NCI-H460 (cell line): ENCODE data around the gene KLHL12. TPM values are rescaled to one million over a fixed set of nuclear protein-coding genes. Genes with fewer than 3 reads are reported as not detected.
"Not testable (repeated sequence)": the region's sequence is repeated elsewhere in the genome, so short reads cannot be mapped to it uniquely, and the experiment has no call there.

Experiments used
- DNase-seq: peaks from one replicate; pipeline ENCODE4 v3.0.0-alpha.2; 2016; ENCODE audit warnings: low read depth; ENCODE audit errors: extremely low read depth
- total RNA-seq: library from RNA; depleted of rRNA; stranded (reverse); fragments of >200 nt; shearing (Covaris generic); gene quantifications from 2 replicates; pipeline ENCODE4 v1.2.3, GENCODE V29; 2014

The KLHL12 gene
- total RNA-seq, 1 experiment from 2014 or later, result 44.6 TPM

- DNase-seq, result no peak
Measured at GRCh38 chr1:202952099-202952498, 25.1 kb upstream of the KLHL12 start.

- no peak for DNase-seq
Measured at GRCh38 chr1:202951437-202951836, 24.4 kb upstream of the KLHL12 start.

- no peak for DNase-seq
Measured at GRCh38 chr1:202945483-202945882, 18.4 kb upstream of the KLHL12 start.

- DNase-seq, result no peak
Measured at GRCh38 chr1:202944438-202944921, 17.4 kb upstream of the KLHL12 start.

GRCh38 chr1:202942426-202942825, 15.4 kb upstream of the KLHL12 start:
- no peak for DNase-seq

- no peak for DNase-seq
Measured at GRCh38 chr1:202941372-202941771, 14.3 kb upstream of the KLHL12 start.

GRCh38 chr1:202940561-202940960, 13.5 kb upstream of the KLHL12 start:
- DNase-seq, result no peak

GRCh38 chr1:202938287-202938925, 11.4 kb upstream of the KLHL12 start:
- DNase-seq, result no peak

GRCh38 chr1:202936409-202936808, 9.4 kb upstream of the KLHL12 start:
- not testable (repeated sequence) for DNase-seq

GRCh38 chr1:202935844-202936243, 8.8 kb upstream of the KLHL12 start:
- no peak for DNase-seq

GRCh38 chr1:202934755-202935154, 7.7 kb upstream of the KLHL12 start:
- no peak for DNase-seq

GRCh38 chr1:202932476-202932875, 5.4 kb upstream of the KLHL12 start:
- DNase-seq, result no peak

- DNase-seq, result no peak
Measured at GRCh38 chr1:202923533-202923932, 3.5 kb downstream of the KLHL12 start.

- DNase-seq, result no peak
Measured at GRCh38 chr1:202919615-202920014, 7.4 kb downstream of the KLHL12 start.

- no peak for DNase-seq
Measured at GRCh38 chr1:202915146-202915545, 11.9 kb downstream of the KLHL12 start.

- not testable (repeated sequence) for DNase-seq
Measured at GRCh38 chr1:202912476-202912875, 14.6 kb downstream of the KLHL12 start.

- DNase-seq, result no peak
Measured at GRCh38 chr1:202909494-202909893, 17.5 kb downstream of the KLHL12 start.

- no peak for DNase-seq
Measured at GRCh38 chr1:202908998-202909397, 18.0 kb downstream of the KLHL12 start.

- no peak for DNase-seq
Measured at GRCh38 chr1:202905331-202905730, 21.7 kb downstream of the KLHL12 start.

GRCh38 chr1:202903808-202904207, 23.2 kb downstream of the KLHL12 start:
- not testable (repeated sequence) for DNase-seq

GRCh38 chr1:202901555-202901954, 25.5 kb downstream of the KLHL12 start:
- no peak for DNase-seq

- DNase-seq, result no peak
Measured at GRCh38 chr1:202892501-202892900, 34.5 kb downstream of the KLHL12 start.

GRCh38 chr1:202890392-202890791, 36.6 kb downstream of the KLHL12 start:
- DNase-seq, result no peak
